SK-N-SH treated with all-trans-retinoic acid at 6 μM for 48 hours (cell line): ENCODE data around the gene NBAS.

Experiments
- ATAC-seq: fragments of 200-7000 bp; cut with Tn5 transposase; 3 replicates; pipeline ENCODE4 v1.9.1; 2020; ENCODE audit warnings: mild to moderate bottlenecking, moderate library complexity
- ARNTL ChIP-seq: fragments of 450-650 bp; formaldehyde crosslinking; IDR thresholded peaks from 2 replicates; pipeline ENCODE4 v1.5.0; 2020; ENCODE audit warnings: low read depth, mild to moderate bottlenecking, moderate library complexity, borderline replicate concordance
- BACH2 ChIP-seq: fragments of 250-450 bp; sonication (Bioruptor Pico); IDR thresholded peaks from 2 replicates; pipeline ENCODE4 v1.9.0; 2021; ENCODE audit warnings: mild to moderate bottlenecking, borderline replicate concordance
- CREB5 ChIP-seq: fragments of 250-450 bp; sonication (Bioruptor Pico); IDR thresholded peaks from 2 replicates; pipeline ENCODE4 v1.5.1; 2020; ENCODE audit warnings: low read depth, mild to moderate bottlenecking, moderate library complexity
- CSDC2 ChIP-seq: fragments of 250-450 bp; sonication (Bioruptor Pico); IDR thresholded peaks from 2 replicates; pipeline ENCODE4 v1.5.0; 2020; ENCODE audit warnings: mild to moderate bottlenecking, moderate library complexity
- CSRNP3 ChIP-seq: fragments of 250-450 bp; sonication (Bioruptor Pico); IDR thresholded peaks from 2 replicates; pipeline ENCODE4 v1.5.1; 2021; ENCODE audit warnings: mild to moderate bottlenecking, moderate library complexity
- ESRRG ChIP-seq: fragments of 250-450 bp; sonication (Bioruptor Pico); IDR thresholded peaks from 2 replicates; pipeline ENCODE4 v1.6.1; 2021; ENCODE audit warnings: mild to moderate bottlenecking
- ISL1 ChIP-seq: fragments of 250-450 bp; sonication (Bioruptor Pico); IDR thresholded peaks from 2 replicates; pipeline ENCODE4 v2.1.2; 2022; ENCODE audit warnings: mild to moderate bottlenecking, moderate library complexity
- OSR1 ChIP-seq: fragments of 250-450 bp; sonication (Bioruptor Pico); IDR thresholded peaks from 2 replicates; pipeline ENCODE4 v1.8.0; 2022; ENCODE audit warnings: moderate library complexity, mild to moderate bottlenecking, inconsistent platforms
- PATZ1 ChIP-seq: fragments of 250-450 bp; sonication (Bioruptor Pico); IDR thresholded peaks from 2 replicates; pipeline ENCODE4 v1.8.0; 2020; ENCODE audit warnings: mild to moderate bottlenecking, moderate library complexity, borderline replicate concordance
- POU6F1 ChIP-seq: fragments of 250-450 bp; sonication (Bioruptor Pico); IDR thresholded peaks from 2 replicates; pipeline ENCODE4 v1.8.0; 2021; ENCODE audit warnings: low read depth, mild to moderate bottlenecking, moderate library complexity, borderline replicate concordance
- PPARA ChIP-seq: fragments of 250-450 bp; sonication (Bioruptor Pico); IDR thresholded peaks from 2 replicates; pipeline ENCODE4 v1.5.0; 2020; ENCODE audit warnings: mild to moderate bottlenecking, borderline replicate concordance
- RARB ChIP-seq: fragments of 250-450 bp; sonication (Bioruptor Pico); IDR thresholded peaks from 2 replicates; pipeline ENCODE4 v1.8.0; 2021; ENCODE audit warnings: mild to moderate bottlenecking, moderate library complexity
- SNAI2 ChIP-seq: fragments of 250-450 bp; sonication (Bioruptor Pico); IDR thresholded peaks from 2 replicates; pipeline ENCODE4 v1.5.0; 2020; ENCODE audit warnings: mild to moderate bottlenecking, moderate library complexity
- TCF4 ChIP-seq: fragments of 250-450 bp; sonication (Bioruptor Pico); IDR thresholded peaks from 2 replicates; pipeline ENCODE4 v1.8.0; 2021; ENCODE audit warnings: mild to moderate bottlenecking, moderate library complexity, borderline replicate concordance
- TOX ChIP-seq: fragments of 250-450 bp; sonication (Bioruptor Pico); IDR thresholded peaks from 2 replicates; pipeline ENCODE4 v1.8.0; 2021; ENCODE audit warnings: mild to moderate bottlenecking, moderate library complexity, borderline replicate concordance
- ZC3H10 ChIP-seq: fragments of 250-450 bp; sonication (Bioruptor Pico); IDR thresholded peaks from 2 replicates; pipeline ENCODE4 v1.5.1; 2021; ENCODE audit warnings: mild to moderate bottlenecking, moderate library complexity
- ZFP30 ChIP-seq: fragments of 450-650 bp; formaldehyde crosslinking; IDR thresholded peaks from 2 replicates; pipeline ENCODE4 v1.5.0; 2022; ENCODE audit warnings: mild to moderate bottlenecking, moderate library complexity
- ZNF70 ChIP-seq: fragments of 450-650 bp; formaldehyde crosslinking; IDR thresholded peaks from 2 replicates; pipeline ENCODE4 v1.5.0; 2020; ENCODE audit warnings: mild to moderate bottlenecking, moderate library complexity
- ZNF8 ChIP-seq: fragments of 450-650 bp; formaldehyde crosslinking; IDR thresholded peaks from 2 replicates; pipeline ENCODE4 v1.5.0; 2020; ENCODE audit warnings: mild to moderate bottlenecking, moderate library complexity

NBAS gene

GRCh38 chr2:15169326-15170069 lies 391.6 kb downstream of the NBAS start (continued):
- TF ChIP-seq POU6F1 (CRISPR knock-in tag), result no peak
- TF ChIP-seq ISL1, result peak; percentile 52
- TF ChIP-seq CREB5 (CRISPR knock-in tag), result no peak
- no peak; the same call in 1 of the 2 replicates for TF ChIP-seq ARNTL
- TF ChIP-seq CSRNP3 (CRISPR knock-in tag), result no peak
- no peak for TF ChIP-seq TCF4 (CRISPR knock-in tag)

- TF ChIP-seq RARB (CRISPR knock-in tag) (no peak), ISL1 (no peak), SNAI2 (no peak), POU6F1 (CRISPR knock-in tag) (no peak), CSRNP3 (CRISPR knock-in tag) (no peak), OSR1 (CRISPR knock-in tag) (no peak), ARNTL (no peak), ZNF8 (CRISPR knock-in tag) (no peak), CSDC2 (CRISPR knock-in tag) (no peak)
- no peak for ATAC-seq
Observed at GRCh38 chr2:15168116-15168515, 393.0 kb downstream of the NBAS start.

- no peak for ATAC-seq
- no peak for TF ChIP-seq CSRNP3 (CRISPR knock-in tag)
- no peak for TF ChIP-seq ZNF70 (CRISPR knock-in tag)
- TF ChIP-seq ZC3H10 (CRISPR knock-in tag), result no peak
- no peak for TF ChIP-seq PPARA
- TF ChIP-seq CSDC2 (CRISPR knock-in tag), result no peak
- no peak for TF ChIP-seq CREB5 (CRISPR knock-in tag)
- no peak for TF ChIP-seq ESRRG
- TF ChIP-seq SNAI2, result no peak
- TF ChIP-seq OSR1 (CRISPR knock-in tag), result no peak
- TF ChIP-seq ISL1, result no peak
- TF ChIP-seq ZFP30 (CRISPR knock-in tag), result no peak
Observed at GRCh38 chr2:15166878-15167277, 394.3 kb downstream of the NBAS start.

- no peak for ATAC-seq
- no peak for TF ChIP-seq PPARA
- TF ChIP-seq TOX, result no peak
- no peak for TF ChIP-seq BACH2
- TF ChIP-seq CSDC2 (CRISPR knock-in tag), result no peak
- TF ChIP-seq ZFP30 (CRISPR knock-in tag), result no peak
- no peak for TF ChIP-seq RARB (CRISPR knock-in tag)
- TF ChIP-seq PATZ1 (CRISPR knock-in tag), result no peak
- no peak for TF ChIP-seq TCF4 (CRISPR knock-in tag)
- no peak for TF ChIP-seq POU6F1 (CRISPR knock-in tag)
Observed at GRCh38 chr2:15163326-15163725, 397.8 kb downstream of the NBAS start.
